ENCODE results near the gene SF3B6.
"Not testable (repeated sequence)": the region's sequence is repeated elsewhere in the genome, so short reads cannot be mapped to it uniquely, and the experiment has no call there.

The SF3B6 gene

DNA sequence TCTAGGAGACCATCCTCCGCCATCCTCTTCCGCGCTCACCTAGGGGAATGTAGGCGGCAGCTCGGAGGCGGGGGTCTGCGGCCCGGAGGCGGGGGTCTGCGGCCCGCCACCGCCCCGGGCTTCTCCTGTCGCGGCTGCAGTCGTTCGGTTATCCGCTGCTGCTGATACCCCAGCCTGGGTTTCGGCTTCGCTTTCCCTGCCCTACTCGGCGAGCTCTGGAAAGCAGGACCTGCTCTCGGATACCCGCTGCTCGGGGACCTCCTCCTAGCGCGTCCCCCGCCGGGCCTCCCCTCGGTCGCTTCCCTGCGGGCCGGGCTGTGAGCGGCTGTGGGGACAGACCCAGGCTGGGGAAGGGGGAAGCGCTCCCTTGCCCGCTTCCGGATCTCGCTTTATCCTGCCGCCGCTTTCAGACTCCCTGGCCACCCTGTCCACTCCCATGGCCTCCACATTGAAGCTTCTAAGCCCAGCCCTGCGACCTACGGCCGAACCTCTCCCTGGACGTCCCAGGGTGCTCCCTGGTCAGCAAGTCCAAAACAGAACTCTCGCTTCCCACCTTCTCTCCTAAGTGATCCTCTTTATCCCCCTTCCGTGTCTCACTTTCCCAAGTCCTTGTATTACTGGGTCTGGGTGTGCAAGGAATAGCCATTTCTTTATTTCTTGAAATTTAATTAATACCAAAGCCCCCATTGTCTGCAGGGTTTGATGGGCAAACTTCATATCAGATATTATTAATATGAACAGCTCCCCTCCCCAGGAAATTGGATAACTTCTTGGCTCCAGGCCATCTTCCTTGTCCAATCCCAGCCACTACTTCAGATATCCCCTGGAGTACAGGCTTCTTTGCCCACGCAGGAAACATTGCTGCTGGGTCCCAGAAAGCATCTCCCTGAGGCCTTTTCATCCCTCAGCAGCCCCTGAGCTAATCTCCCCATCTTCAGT is 25.8 kb downstream of the SF3B6 start:
- DNase-seq (ENCODE audit: low spot score), result peak; percentile 9

DNA sequence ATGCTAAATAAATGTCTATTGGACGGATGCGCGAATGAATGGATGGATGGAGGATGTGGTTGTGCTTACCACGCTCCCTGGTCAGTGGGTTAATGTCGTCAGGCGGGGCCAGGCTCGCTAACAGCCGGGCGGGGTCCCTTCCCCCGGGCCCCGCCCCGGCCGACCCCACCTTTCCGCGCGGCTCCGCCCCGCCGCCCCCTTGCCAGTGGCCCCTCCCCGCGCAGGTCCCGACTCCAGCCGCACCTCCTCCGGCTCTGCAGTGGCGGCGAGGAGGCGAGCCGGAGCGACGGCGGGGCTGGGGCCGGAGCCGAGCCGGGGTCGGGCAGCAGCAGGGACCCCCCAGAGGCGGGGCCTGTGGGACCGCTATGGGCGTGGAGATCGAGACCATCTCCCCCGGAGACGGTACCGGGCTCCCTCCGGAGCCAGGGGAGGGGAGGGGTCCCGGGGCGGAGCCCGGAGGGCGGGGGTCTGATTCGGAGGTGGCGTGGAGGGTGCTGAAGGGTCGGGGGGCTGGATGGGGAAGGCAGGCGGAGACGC is 26.6 kb downstream of the SF3B6 start, which contains the start of gene FKBP1B:
FKBP1B (plus strand) TSS at position 257 of the 537 bp plus-strand sequence; CDS start at position 366, 109 bp downstream.
- peak; percentile 49 for DNase-seq (ENCODE audit: low spot score)

DNA sequence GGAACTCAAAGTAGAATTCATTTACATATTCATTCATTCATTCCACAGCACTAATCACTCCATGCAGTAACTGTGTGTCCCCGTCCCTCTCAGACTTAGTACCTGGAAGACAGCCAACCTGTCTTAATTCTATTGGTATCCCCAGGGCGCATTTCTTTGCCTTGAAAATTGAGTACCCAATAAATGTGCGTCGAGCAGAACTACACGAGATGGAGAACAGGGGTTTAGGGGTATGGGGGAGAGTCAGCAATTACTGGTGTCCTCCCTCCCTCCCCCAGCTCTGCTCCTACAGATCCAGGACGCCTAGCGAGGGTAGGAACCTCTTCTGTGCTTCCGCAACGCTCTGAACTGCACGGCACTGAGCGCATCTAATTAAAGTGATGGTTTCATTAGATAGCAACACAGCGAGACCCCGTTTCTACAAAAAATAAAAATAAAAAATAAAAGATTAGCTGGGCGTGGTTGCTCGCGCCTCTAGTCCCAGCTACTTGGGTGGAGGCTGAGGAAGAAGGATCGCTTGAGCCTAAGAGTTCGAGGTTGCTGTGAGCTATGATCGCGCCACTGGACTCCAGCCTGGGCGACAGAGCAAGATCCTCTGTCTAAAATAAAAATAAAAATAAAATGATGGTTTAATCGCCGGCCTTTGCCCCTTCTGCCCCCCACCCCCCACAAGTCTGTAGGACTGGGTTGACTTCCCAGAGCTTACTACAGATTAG is 27.2 kb downstream of the SF3B6 start:
- no peak for DNase-seq (ENCODE audit: low spot score)

DNA sequence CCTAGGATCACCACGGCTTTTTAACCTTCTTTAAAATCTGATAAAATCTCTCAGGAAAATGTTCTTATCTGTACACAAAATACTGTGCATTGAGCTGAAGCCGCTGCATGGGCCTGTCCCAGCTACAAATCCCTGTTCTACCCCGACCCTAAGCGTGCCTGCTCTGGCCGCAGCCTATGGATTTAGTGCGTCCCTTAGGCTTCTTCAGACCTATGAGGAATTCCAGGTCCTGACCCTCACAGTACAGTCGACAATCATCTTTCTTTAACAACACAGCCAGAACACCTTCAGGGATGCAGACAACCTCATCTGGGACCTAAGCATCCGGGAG is 28.5 kb downstream of the SF3B6 start:
- no peak for DNase-seq (ENCODE audit: low spot score)

DNA sequence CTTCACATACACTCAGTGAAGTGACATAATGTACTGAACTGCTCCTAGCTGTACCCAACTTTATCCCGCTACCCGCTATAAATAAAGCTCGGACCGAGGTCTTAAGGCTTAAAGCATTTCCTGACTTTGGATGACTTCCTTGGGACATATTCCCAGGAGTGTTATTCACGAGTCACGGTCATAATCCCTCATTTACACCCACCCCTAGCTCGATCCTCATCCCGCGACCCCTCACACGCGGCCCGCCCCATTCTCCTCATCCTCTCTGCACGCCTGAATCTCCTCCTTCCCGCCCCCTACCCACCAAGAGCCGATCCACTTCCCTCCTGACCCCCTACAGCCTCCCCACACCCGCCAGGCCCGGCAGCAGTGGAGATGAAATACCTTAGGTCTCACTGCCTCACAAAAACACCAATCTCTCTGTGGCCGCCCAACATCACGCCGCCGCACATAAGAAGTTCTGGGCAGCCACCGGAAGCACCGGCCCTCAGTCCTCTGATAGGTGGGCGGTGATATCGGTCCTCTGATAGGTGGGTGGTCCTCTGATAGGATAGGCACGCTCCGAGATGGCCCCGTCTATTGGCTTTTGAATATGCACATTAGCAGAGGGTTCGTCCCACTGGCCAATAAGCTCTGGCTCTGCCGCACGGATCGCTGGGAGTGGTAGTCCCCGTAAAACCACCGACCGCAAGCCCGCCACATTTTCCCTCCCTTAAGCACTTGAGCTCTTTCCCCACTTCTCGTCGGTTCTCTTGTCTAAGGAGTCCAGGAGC is 29.0 kb downstream of the SF3B6 start, which contains the start of gene WDCP:
WDCP (minus strand) TSS at position 462 of the 773 bp plus-strand sequence. CDS start 7,897 bp downstream, outside the sequence.
- peak; percentile 97 for DNase-seq (ENCODE audit: low spot score)

DNA sequence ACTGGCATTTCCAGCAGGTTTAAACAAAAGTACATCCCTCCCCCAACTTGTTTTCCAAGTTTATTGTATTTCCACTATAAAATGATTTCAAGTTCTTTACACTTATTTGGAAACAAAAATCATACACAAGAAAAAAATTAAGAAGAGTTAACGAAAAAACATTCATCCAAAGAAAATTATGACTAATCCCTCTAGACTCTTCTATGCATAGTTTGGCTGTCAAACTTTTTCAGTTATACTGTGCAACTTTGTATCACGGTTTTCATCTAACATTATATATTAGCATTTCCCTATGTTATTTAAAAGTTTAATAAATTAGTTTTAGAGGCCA is 29.6 kb downstream of the SF3B6 start:
- peak; percentile 7 for DNase-seq (ENCODE audit: low spot score)

DNA sequence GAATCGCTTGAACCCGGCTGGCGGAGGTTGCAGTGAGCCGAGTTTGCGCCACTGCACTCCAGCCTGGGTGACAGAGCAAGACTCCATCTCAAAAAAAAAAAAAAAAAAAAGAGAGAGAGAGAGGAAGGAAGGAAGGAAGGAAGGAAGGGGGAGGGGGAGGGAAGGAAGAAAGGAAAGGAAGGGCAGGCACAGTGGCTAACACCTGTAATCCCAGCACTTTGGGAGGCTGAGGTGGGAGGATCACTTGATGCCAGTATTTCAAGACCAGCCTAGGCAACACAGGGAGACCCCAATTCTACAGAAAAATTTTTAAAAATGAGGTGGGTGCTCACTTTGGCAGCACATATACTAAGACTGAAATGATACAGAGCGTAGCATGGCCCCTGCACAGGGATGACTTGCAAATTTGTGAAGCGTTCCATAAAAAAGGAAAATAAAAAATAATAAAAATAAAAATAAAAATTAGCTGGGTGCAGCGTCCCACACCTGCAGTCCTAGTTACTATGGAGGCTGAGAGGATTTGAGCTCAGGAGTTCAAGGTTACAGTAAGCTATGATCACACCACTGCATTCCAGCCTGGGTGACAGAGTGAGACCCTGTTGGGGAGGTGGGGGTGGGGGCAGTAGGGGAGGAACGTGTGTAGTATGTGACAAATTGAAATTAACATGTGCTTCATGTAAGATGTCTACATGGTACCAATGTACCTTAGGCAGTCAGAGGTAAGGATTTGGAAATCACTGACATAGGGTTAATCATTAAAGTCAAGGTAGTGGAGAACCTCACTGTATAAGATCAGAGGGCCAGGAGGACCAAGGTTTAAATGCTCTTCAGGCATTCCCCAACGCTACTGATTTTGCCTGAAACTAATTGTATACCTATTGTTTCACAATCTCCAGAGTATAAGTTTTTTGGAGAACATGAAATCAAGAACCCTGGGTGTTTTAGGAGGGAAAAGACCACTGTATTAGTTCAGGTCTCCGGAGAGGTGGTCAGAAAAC is 30.3 kb downstream of the SF3B6 start:
- DNase-seq (ENCODE audit: low spot score), result no peak

DNA sequence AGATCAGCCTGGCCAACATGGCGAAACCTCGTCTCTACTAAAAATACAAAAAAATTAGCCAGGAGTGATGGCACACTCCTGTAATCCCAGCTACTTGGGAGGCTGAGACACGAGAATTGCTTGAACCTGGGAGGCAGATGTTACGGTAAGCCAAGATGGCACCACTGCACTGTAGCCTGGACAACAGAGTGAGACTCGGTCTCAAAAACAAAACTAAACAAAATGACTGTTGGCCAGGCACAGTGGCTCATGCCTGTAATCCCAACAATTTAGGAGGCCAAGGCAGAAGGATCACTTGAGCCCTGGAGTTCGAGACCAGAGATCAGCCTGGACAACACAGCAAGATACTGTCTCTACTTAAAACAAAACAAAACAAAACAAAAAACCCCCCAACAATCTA is 33.0 kb downstream of the SF3B6 start:
- DNase-seq (ENCODE audit: low spot score), result not testable (repeated sequence)

DNA sequence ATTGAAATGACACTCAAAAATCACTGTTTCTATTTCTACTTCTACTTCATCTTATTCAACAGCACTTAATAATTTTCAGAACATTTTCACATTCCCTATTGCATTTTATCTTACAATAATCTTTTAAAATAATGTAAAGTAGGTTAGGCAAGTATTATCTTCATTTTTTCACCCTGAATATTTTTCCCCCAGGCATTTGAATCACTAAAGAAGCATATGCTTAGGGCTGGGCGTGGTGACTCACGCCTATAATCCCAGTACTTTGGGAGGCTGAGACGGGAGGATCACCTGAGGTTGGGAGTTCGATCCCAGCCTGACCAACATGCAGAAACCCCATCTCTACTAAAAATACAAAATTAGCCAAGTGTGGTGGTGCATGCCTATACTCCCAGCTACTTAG is 35.6 kb downstream of the SF3B6 start:
- no peak for DNase-seq (ENCODE audit: low spot score)

DNA sequence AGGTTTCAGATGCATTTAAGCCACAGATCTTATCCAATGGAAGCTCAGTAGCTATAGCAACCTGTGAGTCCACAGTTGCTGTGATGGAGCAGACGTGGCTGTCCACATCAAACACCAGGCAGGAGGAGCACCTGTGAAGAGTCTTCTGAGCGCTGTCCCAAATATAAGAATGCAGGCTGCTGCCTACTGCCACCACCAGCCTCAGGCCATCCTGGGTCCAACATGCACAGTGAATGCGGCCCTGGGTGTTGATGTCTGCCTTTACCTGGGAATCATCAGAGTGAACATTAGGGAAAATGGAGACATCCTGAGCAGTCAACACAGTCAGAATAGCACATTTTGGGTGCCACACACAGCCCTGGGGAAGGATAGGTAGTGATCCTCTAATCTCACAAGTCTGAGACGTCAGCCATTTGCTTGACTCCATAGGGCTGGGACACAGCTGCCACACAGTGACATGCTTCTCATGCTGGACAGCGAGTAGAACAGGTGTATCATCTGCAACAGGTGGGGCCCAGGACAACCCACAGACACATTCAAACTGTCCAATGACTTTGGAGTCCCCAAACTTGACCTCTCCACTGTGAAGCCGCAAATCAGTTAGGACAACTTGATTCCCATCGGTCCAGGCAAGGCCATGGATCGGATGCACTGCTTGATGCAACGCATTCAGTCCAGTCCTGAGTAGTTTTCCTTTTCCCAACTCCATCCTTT is 37.2 kb downstream of the SF3B6 start:
- no peak for DNase-seq (ENCODE audit: low spot score)

DNA sequence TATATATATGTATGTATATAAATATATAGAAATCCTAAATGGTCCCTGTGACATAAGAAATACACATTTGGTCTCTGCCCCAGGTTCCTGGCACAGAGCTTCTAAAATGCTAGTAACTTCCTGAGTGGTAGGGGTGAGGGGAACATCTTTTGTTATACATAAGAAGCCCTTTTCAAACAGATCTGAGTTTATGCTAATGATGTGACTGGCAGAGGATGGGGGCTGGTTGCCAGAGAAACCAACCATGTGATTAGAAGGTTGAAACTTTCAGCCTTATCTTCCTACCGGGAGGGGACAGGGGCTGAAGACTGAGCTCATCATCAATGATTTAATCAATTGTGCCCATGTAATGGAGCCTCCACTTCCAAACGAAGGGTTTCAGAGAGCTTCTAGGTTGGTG is 49.9 kb downstream of the SF3B6 start:
- no peak for DNase-seq (ENCODE audit: low spot score)

DNA sequence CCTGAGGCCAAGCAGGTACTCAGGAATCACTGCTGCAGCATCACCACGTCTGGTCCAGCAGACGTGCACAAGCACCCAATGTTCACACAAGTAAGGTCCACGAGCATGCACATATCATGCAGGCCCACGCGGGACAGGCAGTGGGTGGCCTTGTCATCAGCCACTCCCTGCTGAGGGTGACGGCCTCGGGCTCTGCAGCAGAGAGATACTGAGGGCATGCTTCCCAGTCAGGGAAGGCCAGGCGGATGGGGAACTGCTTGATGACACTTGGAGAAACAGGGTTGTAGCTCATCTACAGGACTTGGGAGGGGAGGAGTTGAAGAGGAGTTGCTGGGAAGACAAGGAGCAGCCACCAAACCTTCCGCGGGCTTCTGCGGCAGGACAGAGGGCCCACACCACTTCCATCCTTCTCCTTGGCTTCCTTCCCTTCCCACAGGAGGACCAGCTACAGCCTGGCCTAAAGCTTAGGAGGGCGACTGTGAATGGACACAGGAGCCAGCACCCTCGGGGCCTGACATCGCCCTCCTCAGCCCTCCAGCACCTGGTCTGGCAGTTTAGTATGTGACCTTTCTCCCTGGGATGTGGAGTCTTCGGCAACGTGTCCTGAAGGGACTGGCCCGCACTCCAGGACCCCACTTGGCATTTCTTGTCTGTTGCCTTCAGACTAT is 51.0 kb downstream of the SF3B6 start:
- no peak for DNase-seq (ENCODE audit: low spot score)

DNA sequence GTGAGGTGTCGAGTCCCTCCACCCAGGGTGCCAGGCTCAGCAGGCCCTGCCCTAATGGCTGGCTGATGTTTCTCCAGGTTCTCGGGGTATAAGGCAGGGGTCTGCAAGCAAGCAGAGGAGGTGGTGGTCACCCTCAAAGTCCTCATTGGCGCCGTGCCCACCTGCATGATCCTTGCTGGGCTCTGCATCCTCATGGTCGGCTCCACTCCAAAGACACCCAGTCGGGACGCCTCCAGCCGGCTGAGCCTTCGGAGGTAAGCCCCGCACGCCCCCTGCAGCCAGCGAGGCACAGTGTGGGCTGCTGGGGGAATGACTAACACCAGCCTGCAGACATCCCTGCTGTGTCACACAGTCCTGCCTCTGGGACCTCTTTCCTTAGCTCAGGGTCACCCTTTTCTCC is 52.1 kb downstream of the SF3B6 start:
- peak; percentile 44 for DNase-seq (ENCODE audit: low spot score)

DNA sequence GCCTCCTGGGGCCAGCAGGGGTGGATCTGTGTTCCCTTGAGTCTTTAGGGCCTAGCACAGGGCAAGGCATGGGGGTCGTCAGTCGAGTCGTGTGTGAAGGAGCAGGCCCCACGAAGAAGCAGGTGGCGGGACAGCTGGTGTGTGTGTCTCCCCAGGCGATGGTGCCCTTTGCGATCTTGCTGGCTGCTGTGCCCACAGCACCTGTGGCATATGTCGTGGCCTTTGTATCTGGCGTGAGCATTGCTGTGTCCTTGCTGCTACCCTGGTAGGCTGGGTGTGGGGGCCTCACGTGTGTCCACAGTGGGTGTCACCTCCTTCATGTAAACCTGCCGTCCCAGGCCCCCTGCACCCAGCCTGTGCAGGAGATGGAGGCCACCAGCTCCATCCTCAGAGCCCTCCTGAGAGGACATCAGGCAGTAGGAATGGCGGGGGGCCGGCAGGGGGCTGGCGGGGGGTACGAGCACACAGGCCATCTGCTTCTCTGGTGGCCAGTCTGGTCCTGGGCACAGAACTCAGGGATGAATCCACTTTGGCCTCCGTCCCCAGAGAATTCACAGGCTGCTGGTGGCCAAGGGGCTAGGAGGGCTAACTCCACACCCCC is 53.1 kb downstream of the SF3B6 start:
- no peak for DNase-seq (ENCODE audit: low spot score)

DNA sequence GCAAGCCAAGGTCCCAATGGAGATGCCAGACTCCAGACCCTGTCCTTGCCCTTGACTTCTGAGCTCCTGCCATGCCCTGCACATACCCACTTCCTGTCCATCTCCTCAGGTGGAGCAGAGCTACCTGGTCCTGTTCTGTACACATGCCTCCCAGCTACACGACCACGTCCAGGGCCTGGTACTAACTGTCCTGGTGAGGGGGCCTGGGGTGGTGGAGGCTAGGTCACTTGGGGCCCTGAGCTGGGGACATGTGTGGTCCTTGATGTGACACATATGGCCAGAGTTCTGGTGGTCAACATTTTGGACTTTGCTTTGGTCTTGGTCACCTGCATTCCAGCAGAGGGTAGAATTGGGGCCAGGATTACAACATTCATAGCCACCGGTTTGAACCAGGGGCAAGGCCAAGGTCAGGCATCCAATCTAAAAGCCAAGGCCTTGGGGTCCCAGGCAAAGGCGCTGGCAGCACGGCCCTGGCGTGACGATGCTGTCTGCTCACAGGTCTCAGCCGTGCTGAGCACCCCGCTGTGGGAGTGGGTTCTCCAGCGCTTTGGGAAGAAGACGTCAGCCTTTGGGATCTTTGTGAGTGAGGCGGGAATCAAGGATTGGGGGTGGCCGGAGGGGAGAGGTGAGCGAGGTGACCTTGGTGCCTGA is 53.7 kb downstream of the SF3B6 start:
- DNase-seq (ENCODE audit: low spot score), result no peak

DNA sequence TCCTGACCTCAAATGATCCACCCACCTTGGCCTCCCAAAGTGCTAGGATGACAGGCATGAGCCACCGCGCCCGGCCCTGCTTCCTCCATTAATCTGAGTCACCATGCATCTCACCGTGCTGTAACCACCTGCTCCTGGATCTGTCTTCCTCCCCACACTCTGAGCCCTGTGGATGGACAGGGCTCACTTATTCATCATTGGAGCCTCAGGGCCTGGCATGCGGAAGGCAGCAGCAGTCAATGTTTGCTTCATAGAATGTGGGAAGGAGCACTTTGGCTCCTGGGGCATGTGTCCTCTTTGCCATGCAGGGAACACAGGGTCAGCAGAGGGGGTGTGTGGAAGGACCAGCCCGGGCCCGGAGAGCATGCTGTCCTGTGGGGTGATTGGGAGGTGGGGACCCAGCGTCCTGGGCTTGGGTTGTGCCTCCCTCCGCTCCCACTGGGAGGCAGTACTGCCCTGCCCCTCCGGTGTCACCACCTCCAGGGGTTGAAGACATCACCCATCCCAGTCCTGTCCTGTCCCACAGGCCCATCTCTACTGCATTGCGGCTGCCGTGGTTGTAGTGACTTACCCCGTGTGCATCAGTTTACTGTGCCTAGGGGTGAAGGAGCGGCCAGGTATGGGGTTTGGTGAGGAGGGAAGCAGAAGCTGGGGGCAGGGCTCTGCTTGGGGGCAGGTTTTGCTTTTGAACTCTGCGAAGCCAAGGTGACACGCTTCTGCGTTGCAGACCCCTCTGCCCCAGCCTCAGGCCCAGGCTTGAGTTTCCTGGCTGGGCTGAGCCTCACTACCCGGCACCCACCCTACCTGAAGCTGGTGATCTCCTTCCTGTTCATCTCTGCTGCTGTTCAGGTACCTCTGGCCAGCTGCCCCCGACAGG is 54.8 kb downstream of the SF3B6 start:
- DNase-seq (ENCODE audit: low spot score), result no peak

DNA sequence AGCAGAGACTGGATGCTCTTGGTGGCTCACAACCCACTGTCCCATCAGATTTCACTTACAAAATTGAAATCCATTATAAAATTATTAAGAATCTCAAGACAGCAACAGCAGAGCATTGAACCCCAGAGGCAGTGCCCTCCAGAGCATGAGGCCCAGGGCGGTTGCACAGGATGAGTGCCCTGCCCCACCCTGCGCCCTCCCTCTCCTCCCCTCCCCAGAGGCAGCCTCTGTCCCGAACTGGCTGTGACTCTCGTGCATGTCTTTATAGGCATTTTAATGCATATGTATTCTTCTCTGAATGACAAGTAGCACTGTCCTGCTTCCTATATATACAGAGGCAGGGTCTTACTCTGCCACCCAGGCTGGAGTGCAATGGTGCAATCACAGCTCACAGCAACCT is 55.9 kb downstream of the SF3B6 start:
- no peak for DNase-seq (ENCODE audit: low spot score)

DNA sequence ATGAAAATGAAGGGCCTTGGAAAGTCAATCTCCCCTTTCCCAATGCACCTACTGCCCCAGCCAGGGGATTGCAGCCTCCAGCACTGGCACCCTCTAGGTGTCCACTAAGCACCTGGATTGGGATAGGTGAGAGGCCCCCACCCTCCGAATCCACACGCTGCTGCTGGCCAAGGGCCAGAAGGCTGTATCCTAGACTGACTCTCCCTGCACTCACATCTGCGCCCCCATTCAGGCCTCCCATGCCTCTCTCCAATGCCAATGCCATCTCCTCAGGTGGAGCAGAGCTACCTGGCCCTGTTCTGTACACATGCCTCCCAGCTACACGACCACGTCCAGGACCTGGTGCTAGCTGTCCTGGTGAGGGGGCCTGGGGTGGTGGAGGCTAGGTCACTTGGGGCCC is 56.4 kb downstream of the SF3B6 start:
- no peak for DNase-seq (ENCODE audit: low spot score)
